NCI-H1105 (cell line): Measurements from ENCODE around the gene FIGNL1.

ENCODE experiments used
- DNase-seq: peaks from one replicate; lab custom pipeline; 2025; lab: John Stamatoyannopoulos, UW

The FIGNL1 gene

GRCh38 chr7:50449881-50450589 is at the start of gene FIGNL1:
Gene FIGNL1 (minus strand): TSS chr7:50450350. CDS start chr7:50447287, 3,063 bp downstream.
- peak; percentile 75 for DNase-seq

GRCh38 chr7:50499092-50499491 is 48.9 kb upstream of the FIGNL1 start:
- no peak for DNase-seq

GRCh38 chr7:50497968-50498367 is 47.8 kb upstream of the FIGNL1 start:
- DNase-seq: no peak

- DNase-seq: no peak
Measured at GRCh38 chr7:50497068-50497642, 47.0 kb upstream of the FIGNL1 start.

- DNase-seq: no peak
Measured at GRCh38 chr7:50496569-50496968, 46.4 kb upstream of the FIGNL1 start.

GRCh38 chr7:50495746-50496145 is 45.6 kb upstream of the FIGNL1 start:
- DNase-seq: no peak

- no peak for DNase-seq
Measured at GRCh38 chr7:50492770-50493519, 42.8 kb upstream of the FIGNL1 start.

GRCh38 chr7:50491943-50492342 is 41.8 kb upstream of the FIGNL1 start:
- no peak for DNase-seq

GRCh38 chr7:50491209-50491608 is 41.1 kb upstream of the FIGNL1 start:
- DNase-seq: no peak

- no peak for DNase-seq
Measured at GRCh38 chr7:50488379-50488778, 38.2 kb upstream of the FIGNL1 start.

GRCh38 chr7:50486512-50486911 is 36.4 kb upstream of the FIGNL1 start:
- DNase-seq: no peak

- no peak for DNase-seq
Measured at GRCh38 chr7:50481867-50482266, 31.7 kb upstream of the FIGNL1 start.

GRCh38 chr7:50480797-50481196 is 30.6 kb upstream of the FIGNL1 start:
- DNase-seq: no peak

GRCh38 chr7:50479743-50480517 is 29.8 kb upstream of the FIGNL1 start:
- DNase-seq: peak; percentile 59

- DNase-seq: no peak
Measured at GRCh38 chr7:50477640-50478039, 27.5 kb upstream of the FIGNL1 start.

GRCh38 chr7:50476953-50477625 is 26.9 kb upstream of the FIGNL1 start:
- no peak for DNase-seq

- no peak for DNase-seq
Measured at GRCh38 chr7:50475340-50475739, 25.2 kb upstream of the FIGNL1 start.

- DNase-seq: no peak
Measured at GRCh38 chr7:50474382-50475160, 24.4 kb upstream of the FIGNL1 start.

GRCh38 chr7:50473531-50473930 is 23.4 kb upstream of the FIGNL1 start:
- no peak for DNase-seq

GRCh38 chr7:50472427-50472826 is 22.3 kb upstream of the FIGNL1 start:
- DNase-seq: no peak

- no peak for DNase-seq
Measured at GRCh38 chr7:50471970-50472369, 21.8 kb upstream of the FIGNL1 start.
